ENCODE data around the gene NUDCD2.

- no peak for TF ChIP-seq CTCF (IDR thresholded peaks at IDR 0.05)
- TF ChIP-seq POLR2A (IDR thresholded peaks at IDR 0.05): no peak
Measured at GRCh38 chr5:163463063-163463435, 3.1 kb upstream of the NUDCD2 start.
